SJSA1 (cell line): ENCODE data around the gene AZGP1. TPM values are rescaled to one million over a fixed set of nuclear protein-coding genes. Genes with fewer than 3 reads are reported as not detected.
"Not testable (repeated sequence)": the region's sequence is repeated elsewhere in the genome, so short reads cannot be mapped to it uniquely, and the experiment has no call there.

ENCODE experiments used
- DNase-seq, 2 experiments: peaks; one replicate each; pipeline ENCODE4 v3.0.0-alpha.2; 2015 to 2020; ENCODE audit warnings: low spot score in 2 of 2, low read depth in 1 of 2
- H3K27ac ChIP-seq: fragments of 250-450 bp; sonication (Bioruptor Pico); 2 replicates; pipeline ENCODE4 v1.5.1; 2020; ENCODE audit warnings: mild to moderate bottlenecking, moderate library complexity
- H3K27me3 ChIP-seq: fragments of 250-450 bp; sonication (Bioruptor Pico); replicated peaks from 2 replicates; pipeline ENCODE4 v1.5.1; 2020; ENCODE audit warnings: mild to moderate bottlenecking, moderate library complexity
- H3K36me3 ChIP-seq: fragments of 250-450 bp; sonication (Bioruptor Pico); 2 replicates; pipeline ENCODE4 v1.5.1; 2020; ENCODE audit warnings: mild to moderate bottlenecking
- H3K4me1 ChIP-seq: fragments of 250-450 bp; sonication (Bioruptor Pico); replicated peaks from 2 replicates; pipeline ENCODE4 v1.6.1; 2021; ENCODE audit warnings: mild to moderate bottlenecking
- H3K4me3 ChIP-seq: fragments of 250-450 bp; sonication (Bioruptor Pico); 2 replicates; pipeline ENCODE4 v1.5.1; 2020; ENCODE audit warnings: mild to moderate bottlenecking
- H3K9me3 ChIP-seq: fragments of 250-450 bp; sonication (Bioruptor Pico); replicated peaks from 2 replicates; pipeline ENCODE4 v1.5.1; 2020; ENCODE audit warnings: mild to moderate bottlenecking
- total RNA-seq: library from RNA; depleted of rRNA; stranded (reverse); fragments of >200 nt; shearing (Covaris generic); gene quantifications from 2 replicates; pipeline ENCODE4 v1.2.3, GENCODE V29; 2014

Gene AZGP1
- total RNA-seq, 1 experiment from 2014 or later = not detected

- Histone ChIP-seq H3K9me3 (peaks cover 8% of the 10 kb centered on the region; the same call in 1 of the 2 replicates), H3K4me1 (no peaks in the 10 kb centered on the region), H3K36me3 (no peaks in the 10 kb centered on the region), H3K4me3 (no peak overlapping the region), H3K27ac (no peak overlapping the region), H3K27me3 (peaks cover 23% of the 10 kb centered on the region; the same call in 1 of the 2 replicates)
- DNase-seq = no peak
These were observed 22.2 kb downstream of the AZGP1 start for GRCh38 chr7:99953649-99954048.

GRCh38 chr7:99952649-99953048 lies 23.2 kb downstream of the AZGP1 start:
- H3K9me3 ChIP-seq, H3K27ac ChIP-seq, DNase-seq, H3K36me3 ChIP-seq, H3K4me3 ChIP-seq, H3K4me1 ChIP-seq: not testable (repeated sequence)
- peaks cover 17% of the 10 kb centered on the region; the same call in 1 of the 2 replicates for H3K27me3 ChIP-seq

- not testable (repeated sequence) for H3K36me3 ChIP-seq, H3K9me3 ChIP-seq, H3K27me3 ChIP-seq, DNase-seq, H3K27ac ChIP-seq, H3K4me3 ChIP-seq, H3K4me1 ChIP-seq
These were observed 25.0 kb downstream of the AZGP1 start for GRCh38 chr7:99950819-99951218.

GRCh38 chr7:99949645-99950228 lies 26.1 kb downstream of the AZGP1 start:
- no peak for DNase-seq
- peaks cover 4% of the 10 kb centered on the region; the same call in 1 of the 2 replicates for H3K27me3 ChIP-seq

GRCh38 chr7:99947608-99948007 lies 28.2 kb downstream of the AZGP1 start:
- H3K27ac ChIP-seq = no peak overlapping the region
- H3K27me3 ChIP-seq = peaks cover 5% of the 10 kb centered on the region; the same call in 1 of the 2 replicates
- H3K9me3 ChIP-seq = peaks cover 8% of the 10 kb centered on the region; the same call in 1 of the 2 replicates
- no peaks in the 10 kb centered on the region for H3K36me3 ChIP-seq
- H3K4me3 ChIP-seq = no peak overlapping the region
- H3K4me1 ChIP-seq = no peaks in the 10 kb centered on the region
- no peak for DNase-seq

More at GRCh38 chr7:99949645-99950228, 26.1 kb downstream of the AZGP1 start:
- Histone ChIP-seq H3K9me3 (peaks cover 8% of the 10 kb centered on the region; the same call in 1 of the 2 replicates), H3K36me3 (no peaks in the 10 kb centered on the region), H3K4me3 (no peak overlapping the region), H3K4me1 (no peaks in the 10 kb centered on the region), H3K27ac (no peak overlapping the region)

- peaks cover 1% of the 10 kb centered on the region; the same call in 1 of the 2 replicates for H3K9me3 ChIP-seq
- DNase-seq = no peak
- H3K4me1 ChIP-seq = no peaks in the 10 kb centered on the region
- H3K36me3 ChIP-seq = no peaks in the 10 kb centered on the region
- H3K4me3 ChIP-seq = no peak overlapping the region
- no peak overlapping the region for H3K27ac ChIP-seq
- peaks cover 8% of the 10 kb centered on the region; the same call in 1 of the 2 replicates for H3K27me3 ChIP-seq
These were observed 31.2 kb downstream of the AZGP1 start for GRCh38 chr7:99944497-99945070.

GRCh38 chr7:99943641-99944496 lies 32.0 kb downstream of the AZGP1 start:
- no peak for DNase-seq
- Histone ChIP-seq H3K36me3 (no peaks in the 10 kb centered on the region), H3K27me3 (peaks cover 8% of the 10 kb centered on the region; the same call in 1 of the 2 replicates), H3K27ac (no peak overlapping the region), H3K4me3 (no peak overlapping the region), H3K4me1 (no peaks in the 10 kb centered on the region), H3K9me3 (no peaks in the 10 kb centered on the region)

GRCh38 chr7:99938296-99938695 lies 37.5 kb downstream of the AZGP1 start:
- no peak for DNase-seq
- Histone ChIP-seq H3K4me1 (no peaks in the 10 kb centered on the region), H3K9me3 (peaks cover 5% of the 10 kb centered on the region; the same call in 1 of the 2 replicates), H3K27ac (no peak overlapping the region), H3K27me3 (0 out of 2 replicates have a peak, but pooled peaks cover 8% of the 10 kb centered on the region), H3K36me3 (no peaks in the 10 kb centered on the region), H3K4me3 (no peak overlapping the region)

GRCh38 chr7:99935009-99935408 lies 40.8 kb downstream of the AZGP1 start:
- H3K4me3 ChIP-seq, DNase-seq, H3K36me3 ChIP-seq, H3K27me3 ChIP-seq, H3K27ac ChIP-seq, H3K4me1 ChIP-seq, H3K9me3 ChIP-seq: not testable (repeated sequence)

- Histone ChIP-seq H3K27ac (no peak overlapping the region), H3K4me1 (no peaks in the 10 kb centered on the region), H3K27me3 (peaks cover 12% of the 10 kb centered on the region), H3K36me3 (no peaks in the 10 kb centered on the region), H3K9me3 (no peaks in the 10 kb centered on the region), H3K4me3 (no peak overlapping the region)
- DNase-seq = no peak
These were observed 45.5 kb downstream of the AZGP1 start for GRCh38 chr7:99930376-99930775.

- H3K4me3 ChIP-seq = no peak overlapping the region
- H3K36me3 ChIP-seq = no peaks in the 10 kb centered on the region
- DNase-seq = no peak
- no peak overlapping the region for H3K27ac ChIP-seq
- H3K27me3 ChIP-seq = peaks cover 12% of the 10 kb centered on the region
- H3K9me3 ChIP-seq = no peaks in the 10 kb centered on the region
- no peaks in the 10 kb centered on the region for H3K4me1 ChIP-seq
These were observed 46.1 kb downstream of the AZGP1 start for GRCh38 chr7:99929730-99930053.

GRCh38 chr7:99928994-99929729 lies 46.7 kb downstream of the AZGP1 start, which contains the start of gene GJC3:
Gene GJC3 (minus strand): TSS chr7:99929620. CDS start chr7:99929620, 0 bp downstream.
- no peak within 1 kb of the TSS for H3K27ac ChIP-seq
- no peaks in the 10 kb centered on the region for H3K4me1 ChIP-seq
- H3K9me3 ChIP-seq = no peaks in the 10 kb centered on the region
- peaks cover 12% of the 10 kb centered on the region for H3K27me3 ChIP-seq
- no peak within 1 kb of the TSS for H3K4me3 ChIP-seq
- peak; percentile 22 to 46 for DNase-seq
- no peaks in the 10 kb centered on the region for H3K36me3 ChIP-seq

GRCh38 chr7:99928188-99928587 lies 47.6 kb downstream of the AZGP1 start:
- Histone ChIP-seq H3K27ac (no peak overlapping the region), H3K9me3 (no peaks in the 10 kb centered on the region)
- DNase-seq = no peak

More at GRCh38 chr7:99928188-99928587, 47.6 kb downstream of the AZGP1 start:
- Histone ChIP-seq H3K36me3 (no peaks in the 10 kb centered on the region), H3K27me3 (peaks cover 12% of the 10 kb centered on the region), H3K4me3 (no peak overlapping the region), H3K4me1 (no peaks in the 10 kb centered on the region)
